NCI-H526 treated with DMSO at 0.1 percent for 48 hours (cell line): ENCODE results near the gene CLCF1.

Experiments
- DNase-seq: peaks from one replicate; lab custom pipeline; 2025; lab: John Stamatoyannopoulos, UW

The CLCF1 gene

DNA sequence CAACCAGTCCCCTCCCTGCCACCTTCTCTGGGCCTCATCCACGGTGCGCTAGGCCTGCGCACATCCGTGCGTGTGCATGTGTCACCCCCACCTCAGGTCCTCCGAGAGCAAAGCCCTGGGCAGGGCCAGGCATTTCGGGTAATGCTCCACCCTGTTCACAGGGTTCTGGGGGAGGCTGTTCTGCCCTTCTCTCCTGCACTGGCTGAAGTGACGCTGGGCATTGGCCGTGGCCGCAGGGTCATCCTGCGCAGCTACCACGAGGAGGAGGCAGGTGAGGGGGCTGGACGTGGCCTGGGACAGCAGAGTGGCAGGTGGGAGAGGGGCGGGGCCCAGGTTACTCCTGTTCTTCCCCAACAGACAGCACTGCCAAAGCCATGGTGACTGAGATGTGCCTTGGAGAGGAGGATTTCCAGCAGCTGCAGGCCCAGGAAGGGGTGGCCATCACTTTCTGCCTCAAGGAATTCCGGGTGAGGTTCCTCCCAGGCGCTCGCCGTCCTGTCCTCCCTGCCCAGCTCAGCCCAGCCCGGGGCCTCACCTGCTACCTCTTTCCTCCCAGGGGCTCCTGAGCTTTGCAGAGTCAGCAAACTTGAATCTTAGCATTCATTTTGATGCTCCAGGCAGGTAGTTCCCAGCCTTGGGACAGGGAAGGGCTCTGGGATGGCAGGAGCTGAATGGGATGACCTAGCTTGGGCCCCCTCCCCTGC is 22.3 kb upstream of the CLCF1 start:
- no peak for DNase-seq

DNA sequence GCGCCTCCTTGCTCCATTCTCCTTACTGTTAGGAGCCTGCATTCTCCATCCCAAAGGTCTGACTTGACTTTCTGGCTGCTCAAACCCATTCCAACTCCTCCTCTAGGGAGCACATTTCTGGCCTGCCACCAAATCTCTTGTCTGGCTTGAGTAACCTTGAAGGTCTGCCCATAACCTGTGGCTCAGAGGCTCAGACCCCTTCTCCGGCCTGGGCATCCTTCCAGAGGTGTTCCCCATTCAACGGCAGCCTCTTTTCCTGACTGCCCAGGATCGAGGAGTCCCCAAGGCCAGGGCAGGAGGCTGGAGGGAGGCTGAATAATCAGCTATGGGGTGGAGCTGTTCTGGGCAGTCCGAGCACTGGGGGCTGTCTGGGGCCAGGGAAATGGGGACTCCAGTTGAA is 20.6 kb upstream of the CLCF1 start:
- no peak for DNase-seq

DNA sequence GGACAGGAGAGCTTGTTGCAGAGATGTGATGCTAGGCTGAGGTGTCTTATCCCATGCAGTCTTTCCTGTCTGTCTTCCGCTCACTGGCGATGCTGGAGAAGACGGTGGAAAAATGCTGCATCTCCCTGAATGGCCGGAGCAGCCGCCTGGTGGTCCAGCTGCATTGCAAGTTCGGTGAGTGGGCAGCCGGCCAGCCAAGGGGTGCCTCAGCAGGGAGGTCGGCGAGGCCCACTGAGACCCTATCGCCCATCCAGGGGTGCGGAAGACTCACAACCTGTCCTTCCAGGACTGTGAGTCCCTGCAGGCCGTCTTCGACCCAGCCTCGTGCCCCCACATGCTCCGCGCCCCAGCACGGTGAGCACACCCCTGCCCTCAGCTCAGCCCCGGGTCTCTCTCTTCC is 20.0 kb upstream of the CLCF1 start:
- DNase-seq = no peak

DNA sequence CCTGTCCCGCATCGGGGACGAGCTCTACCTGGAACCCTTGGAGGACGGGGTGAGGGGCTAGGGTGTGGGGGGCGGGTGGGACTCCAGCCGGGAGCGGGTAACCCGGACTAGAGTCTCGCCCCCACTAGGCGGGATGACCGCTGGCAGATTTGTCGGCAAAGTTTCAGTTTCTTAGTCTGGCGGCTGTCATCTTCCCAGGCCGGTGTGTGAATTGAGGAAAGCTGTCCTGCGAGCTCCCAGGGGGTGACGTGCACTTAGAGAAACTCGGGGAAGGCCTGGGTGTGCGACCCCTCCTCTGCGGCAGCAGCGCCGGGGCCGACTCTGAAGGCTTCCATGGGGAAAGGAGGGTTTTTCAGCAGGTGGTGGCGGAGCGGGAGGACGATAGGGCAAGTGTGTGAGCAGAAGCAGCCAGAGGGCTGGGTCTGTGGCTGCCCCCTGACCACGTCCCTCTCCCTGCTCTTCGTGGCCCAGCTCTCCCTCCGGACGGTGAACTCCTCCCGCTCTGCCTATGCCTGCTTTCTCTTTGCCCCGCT is 18.9 kb upstream of the CLCF1 start:
- DNase-seq = no peak

DNA sequence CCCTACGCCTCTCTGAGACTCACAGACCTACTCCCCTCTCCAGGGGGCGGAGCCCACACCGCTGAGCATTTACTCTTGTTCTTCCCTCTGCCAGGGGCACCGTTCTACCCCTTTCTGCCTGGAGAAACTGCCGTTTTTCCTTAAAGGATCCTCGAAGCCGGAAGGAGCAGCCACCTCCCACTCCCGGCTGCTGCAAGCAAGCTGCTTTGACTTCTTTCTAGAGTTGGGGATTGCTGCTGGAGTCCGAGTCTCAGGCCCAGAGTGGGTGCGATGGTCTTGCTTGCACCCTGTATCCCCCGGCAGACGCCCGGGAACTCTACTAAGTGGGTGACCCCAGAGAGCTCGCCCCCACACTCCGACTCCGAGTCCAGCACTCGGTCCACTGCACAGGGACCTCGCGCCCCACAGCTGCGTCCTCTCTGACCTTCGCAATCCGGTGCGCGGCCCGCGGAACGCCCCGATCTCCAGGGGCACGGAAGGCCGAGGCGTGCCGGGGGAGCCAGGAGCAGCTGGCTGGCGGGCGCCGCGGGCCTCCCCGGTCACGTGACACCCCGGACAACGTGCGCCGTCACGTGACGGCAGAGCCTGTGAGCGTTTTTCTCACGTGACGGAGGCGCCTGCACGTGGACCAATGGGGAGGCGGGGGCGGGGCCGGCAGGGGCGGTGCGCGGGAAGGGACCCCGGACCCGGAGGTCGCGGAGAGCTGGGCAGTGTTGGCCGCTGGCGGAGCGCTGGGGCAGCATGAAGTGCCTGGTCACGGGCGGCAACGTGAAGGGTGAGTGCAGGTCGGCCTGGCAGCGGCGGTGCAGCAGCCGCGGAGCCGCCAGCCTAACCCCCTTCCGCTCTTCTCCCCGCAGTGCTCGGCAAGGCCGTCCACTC is 18.1 kb upstream of the CLCF1 start, which contains the start of gene RAD9A:
Gene RAD9A (plus strand): TSS at position 683 of the 879 bp plus-strand sequence. CDS start 59 bp downstream, at position 742.
- peak; percentile 86 for DNase-seq

DNA sequence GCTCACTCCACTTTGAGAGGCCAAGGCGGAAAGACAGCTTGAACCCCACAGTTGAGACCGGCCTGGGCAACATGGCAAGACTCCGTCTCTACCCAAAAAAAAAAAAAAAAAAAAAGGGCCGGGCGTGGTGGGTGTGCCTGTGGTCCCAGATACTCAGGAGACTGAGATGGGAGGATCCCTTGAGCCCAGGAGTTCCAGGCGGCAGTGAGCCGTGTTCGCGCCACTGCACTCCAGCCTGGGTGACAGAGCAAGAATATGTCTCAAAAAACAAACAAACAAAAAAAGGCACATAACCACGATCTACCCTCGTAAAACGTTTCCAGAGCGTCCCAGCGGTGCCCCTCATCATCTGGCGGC is 17.5 kb upstream of the CLCF1 start:
- no peak for DNase-seq

DNA sequence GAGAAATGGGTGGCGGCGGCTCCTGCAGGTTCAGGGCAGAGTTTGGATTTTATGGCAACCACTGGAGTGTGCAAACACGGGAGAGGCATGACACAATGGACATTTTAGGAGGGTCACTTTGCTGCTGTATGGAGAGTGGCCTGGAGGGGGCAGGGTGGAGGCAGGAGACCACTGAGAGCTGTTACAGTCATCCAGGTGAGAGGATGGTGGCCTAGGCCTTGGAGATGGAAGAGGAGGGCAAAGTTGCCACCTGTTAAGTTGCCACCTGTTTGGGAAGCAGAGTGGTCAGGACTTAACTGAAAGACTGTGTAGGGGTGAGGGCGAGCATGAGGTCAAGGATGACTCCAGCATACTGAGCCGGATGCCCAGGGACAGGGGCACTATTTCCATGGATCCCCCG is 16.1 kb upstream of the CLCF1 start:
- peak; percentile 16 for DNase-seq

DNA sequence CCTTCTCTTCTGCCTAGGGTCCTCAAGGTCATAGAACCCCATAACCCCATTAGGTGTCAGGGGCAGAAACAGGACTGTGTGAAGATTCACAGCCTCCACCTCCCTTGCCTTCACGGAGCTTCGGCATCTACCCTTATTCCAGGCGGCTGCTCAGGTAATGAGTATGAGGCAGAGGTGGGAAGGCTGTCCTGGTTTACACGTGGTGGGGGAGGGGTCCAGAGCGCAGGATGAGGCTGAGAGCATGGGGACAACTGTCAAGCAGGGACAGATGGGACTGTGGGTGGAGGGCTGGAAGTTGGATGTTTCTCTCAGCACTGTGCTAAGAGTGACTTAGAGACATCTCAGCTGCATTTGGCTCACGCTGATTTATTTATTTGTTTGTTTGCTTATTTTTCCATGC is 14.1 kb upstream of the CLCF1 start:
- DNase-seq = no peak

DNA sequence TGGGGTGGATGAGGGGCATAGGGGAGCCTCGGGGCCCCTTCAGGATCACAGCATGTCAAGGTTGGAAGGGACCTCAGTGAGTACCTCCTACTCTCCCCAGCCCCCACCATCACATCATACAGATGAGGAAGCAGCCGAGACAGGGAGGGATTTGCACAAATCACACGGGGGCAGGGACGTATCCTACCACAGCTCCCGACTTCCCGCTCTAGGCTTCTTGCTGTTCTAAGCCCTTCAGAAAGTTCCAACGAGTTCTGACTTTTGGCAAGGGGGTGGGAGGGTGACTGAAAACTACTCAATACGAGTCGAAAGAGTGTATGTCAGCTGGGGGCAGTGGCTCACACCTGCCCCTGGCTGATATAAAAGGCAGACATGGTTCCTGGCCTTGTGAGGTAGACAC is 13.7 kb upstream of the CLCF1 start:
- DNase-seq = no peak

DNA sequence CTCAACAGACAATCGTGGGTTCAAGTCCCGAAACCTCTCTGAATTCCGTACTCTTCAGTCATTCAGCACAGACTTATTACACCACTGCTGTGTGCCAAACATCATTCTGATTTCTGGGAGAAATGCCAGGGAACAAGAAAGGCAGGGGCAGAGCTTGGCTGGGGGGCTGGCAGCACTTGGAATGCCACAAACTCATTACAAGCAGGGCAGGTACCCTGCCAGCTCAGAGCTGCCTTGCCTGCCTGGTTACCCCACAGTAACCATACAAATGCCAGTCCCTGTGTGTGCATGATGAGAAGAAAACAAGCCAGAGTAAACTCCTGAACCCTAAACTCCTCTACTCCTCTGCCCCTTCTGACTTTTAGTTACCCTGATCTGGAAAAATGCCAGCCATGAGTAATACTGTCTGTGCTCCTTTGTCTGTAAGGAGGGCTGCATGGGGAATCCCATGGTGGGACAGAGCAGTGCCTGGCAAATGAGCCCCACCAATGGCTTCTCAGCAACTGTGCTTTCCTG is 11.5 kb upstream of the CLCF1 start:
- no peak for DNase-seq

DNA sequence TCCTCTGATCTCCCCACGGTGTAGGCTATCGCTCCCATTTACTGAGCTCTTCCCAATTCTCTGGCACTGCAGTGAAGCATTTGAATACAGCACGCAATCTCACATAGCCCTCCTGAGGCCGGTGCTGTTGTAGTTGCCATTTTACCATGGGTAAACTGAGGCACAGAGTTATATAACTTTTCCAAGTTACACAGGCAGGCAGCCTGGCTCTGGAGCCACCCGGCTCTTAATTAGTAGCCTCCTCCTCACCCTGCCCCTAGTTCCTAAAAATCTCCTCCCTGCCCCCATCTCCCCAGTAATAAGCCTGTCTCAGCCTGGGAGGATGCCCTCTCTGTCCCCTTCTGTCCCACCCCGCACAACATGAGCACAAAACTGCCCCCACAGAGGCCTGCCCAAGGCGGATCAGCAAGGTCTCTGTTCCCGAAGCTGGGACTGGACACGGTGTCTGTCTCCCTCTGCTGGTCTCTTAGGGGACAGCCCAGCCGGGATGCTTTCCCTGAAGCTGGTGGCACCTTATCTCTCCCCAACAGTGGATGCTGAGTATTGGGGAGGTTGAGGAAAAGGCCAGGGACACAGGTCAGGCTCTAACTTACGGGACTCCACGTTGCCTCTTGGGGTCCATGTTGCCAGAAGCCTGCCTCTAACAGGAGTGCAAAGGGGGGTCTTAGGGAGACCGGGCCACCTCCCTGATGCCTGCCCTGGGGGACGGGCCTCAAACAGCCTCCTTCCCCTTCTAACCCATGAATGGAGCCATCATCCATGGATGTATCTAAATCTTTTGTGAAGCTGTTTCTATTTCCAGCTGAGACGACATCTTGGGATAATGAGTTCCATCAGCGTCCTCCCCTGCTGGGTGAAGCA is 9.1 kb upstream of the CLCF1 start:
- DNase-seq = peak; percentile 49

DNA sequence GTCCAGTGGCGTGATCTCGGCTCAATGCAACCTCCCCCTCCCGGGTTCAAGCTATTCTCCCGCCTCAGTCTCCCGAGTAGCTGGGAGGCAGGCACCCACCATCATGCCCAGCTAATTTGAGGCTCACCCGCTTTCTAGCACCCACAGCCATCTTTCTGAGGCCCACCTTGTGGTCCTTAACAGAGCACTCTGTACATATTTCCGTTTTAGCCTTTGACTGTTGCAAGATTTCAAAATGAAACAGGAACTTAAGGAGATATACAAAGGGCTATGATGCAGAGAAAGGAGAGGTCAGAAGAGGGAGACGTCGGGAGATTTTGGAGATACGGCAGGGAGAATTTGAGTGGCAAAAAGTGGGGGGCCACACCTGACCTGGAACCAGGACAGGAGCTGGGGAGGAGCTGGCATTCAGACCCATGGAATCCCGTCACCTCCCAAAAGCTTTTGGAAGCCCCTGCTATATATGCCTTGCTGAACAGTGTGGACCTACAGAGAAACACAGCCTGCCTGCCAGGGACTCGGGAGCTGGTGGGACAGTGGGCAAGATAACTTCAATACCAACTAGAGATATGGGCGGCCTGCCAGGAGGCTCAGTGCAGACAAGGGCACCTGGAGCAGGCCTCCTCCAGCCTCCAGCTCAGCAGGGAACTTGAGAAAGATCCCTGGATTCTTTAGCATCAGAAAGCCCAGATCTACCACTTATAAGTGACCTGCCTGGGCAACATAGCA is 8.0 kb upstream of the CLCF1 start:
- DNase-seq = no peak

DNA sequence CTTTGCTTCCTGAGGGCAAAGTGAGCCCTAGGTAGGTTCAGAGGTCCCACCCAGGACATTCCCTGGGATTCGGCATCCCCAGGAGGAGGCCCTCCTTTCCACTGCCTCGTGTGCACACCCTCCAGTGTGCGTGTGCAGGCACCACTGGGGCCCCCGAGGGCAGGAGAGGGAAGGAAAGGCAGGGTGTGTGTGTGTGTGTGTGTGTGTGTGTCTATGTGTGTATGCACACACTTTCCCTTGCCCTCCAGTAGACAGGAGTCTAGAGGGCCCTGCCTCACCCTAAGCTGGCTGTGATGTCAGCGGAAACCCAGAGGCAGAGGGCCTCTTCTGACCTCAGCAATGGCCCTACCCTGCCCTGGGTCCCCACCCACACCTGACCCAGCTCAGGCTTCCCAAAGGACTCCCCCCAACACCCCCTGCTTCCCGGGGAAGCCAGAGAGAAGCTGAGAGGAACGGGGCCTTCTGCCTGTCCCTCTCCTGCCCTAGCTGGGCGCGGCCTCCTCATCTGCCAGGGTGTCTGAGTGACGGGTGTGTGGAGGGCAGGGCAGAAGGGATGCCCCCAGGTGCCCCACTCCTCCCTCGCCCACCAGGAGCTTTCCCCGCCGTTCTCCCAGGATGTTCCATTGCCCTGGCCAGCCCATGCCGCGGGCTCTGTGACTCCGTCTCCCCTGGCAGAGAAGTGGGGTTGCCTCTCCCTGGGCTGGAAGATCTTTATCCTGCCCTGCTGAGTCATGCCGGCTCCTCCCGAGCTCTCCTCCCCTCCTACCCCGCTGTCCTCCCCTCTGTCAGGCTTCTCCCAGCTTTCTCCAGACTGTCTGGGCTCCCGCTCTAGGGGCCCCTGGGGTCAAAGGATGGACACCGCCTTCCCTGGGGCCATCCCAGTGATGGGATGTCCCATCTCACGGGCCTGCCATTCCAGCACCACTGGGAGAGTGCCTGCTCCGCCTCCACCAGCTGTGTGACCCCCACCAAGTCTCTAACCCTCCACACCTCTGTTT is 6.0 kb upstream of the CLCF1 start:
- no peak for DNase-seq

DNA sequence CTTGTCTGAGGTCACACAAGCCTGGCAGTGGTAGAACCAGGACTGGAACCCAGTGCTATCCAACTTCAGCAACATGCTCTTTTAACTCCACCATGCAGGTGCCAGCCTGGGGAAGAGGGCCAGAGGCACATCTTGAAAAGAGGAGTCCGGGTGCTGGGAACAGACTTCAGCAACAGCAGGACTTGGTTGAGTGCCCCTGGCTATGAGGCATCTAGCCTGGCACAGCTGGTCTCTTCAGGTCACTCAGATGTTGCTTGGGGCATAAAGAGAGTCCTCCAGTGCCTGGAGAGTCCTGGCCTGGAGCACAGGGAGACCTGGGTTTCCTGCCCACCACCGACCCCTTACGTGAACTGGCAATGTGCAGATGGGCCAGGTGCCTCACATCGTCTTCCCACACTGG is 5.1 kb upstream of the CLCF1 start:
- DNase-seq = no peak

DNA sequence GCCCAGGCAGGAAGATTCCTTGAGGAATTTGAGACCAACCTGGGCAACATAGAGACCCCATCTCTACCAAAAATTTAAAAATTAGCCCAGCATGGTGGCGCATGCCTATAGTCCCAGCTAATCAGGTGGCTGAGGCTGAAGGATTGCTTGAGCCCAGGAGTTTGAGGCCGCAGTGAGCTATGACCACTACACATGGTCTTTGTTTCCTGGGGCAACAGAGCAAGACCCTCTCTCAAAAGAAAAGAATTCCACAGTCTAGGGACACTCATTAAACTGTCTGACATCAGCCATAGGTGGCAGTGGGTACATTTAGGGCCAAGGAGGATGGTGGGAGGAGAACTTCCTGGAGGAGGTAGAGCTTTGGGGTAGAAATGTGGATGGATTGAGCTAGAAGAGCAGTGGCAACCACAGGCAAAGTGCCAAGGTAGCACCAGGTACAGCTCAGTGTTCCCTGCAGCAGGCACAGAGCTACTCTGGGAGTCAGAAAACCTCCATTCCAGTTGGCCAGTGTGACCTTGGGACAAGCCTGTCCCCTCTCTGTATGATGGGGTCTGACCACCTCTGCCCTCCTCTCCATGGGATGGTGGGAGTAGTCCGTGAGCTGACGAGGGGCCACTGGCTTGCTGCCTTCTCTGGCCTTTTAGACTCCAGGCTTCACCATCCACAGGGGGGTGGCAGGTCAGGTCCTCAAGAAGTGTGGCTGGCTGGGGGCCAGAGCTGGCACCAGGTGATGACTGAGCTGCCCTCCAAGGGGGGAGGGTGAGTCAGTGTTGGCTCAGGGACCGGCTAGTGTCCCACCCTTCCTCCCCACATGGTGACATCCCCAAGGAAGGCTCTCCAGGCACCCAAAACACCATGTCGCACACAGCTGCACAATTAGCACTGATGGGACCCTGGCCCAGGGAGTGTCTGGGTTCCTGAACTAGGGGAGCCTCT is 3.7 kb upstream of the CLCF1 start:
- DNase-seq = no peak

DNA sequence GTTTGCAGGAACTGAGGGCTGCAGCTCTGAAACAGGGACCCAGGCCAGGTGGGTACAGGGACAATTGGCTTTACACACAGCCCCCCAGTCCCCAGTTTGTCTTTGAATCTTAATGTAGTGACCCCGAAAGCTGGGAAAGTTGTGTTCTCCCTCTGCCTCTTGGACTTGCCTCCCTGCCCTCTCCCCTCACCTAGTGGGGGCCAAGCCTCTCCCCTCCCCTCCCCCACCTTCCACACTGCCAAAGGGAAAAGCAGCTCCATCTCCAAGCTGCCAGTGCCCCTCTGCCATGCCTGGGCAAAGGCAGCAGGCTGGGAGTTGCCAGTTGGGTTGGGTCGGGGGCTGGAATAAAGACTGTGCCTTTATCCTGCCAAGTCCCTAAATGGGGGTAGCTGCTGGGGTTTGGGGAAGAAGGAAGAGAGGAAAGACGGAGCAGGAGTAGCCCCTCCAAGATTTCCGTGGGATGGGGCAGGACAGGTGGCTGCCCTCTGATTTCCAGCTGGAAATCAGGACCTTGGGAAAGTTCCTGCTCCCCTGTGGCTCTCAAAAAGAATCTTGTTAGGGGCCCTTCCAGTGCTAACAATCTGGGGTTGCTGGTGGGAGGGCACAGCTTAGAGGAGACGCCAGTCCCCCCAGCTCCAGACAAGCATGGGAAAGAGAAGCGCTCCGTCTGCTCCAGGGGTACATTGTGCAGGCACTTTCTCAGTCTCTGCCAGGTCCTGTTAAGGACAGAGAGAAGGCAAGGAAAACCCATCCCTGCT is 2.8 kb upstream of the CLCF1 start:
- DNase-seq = no peak

DNA sequence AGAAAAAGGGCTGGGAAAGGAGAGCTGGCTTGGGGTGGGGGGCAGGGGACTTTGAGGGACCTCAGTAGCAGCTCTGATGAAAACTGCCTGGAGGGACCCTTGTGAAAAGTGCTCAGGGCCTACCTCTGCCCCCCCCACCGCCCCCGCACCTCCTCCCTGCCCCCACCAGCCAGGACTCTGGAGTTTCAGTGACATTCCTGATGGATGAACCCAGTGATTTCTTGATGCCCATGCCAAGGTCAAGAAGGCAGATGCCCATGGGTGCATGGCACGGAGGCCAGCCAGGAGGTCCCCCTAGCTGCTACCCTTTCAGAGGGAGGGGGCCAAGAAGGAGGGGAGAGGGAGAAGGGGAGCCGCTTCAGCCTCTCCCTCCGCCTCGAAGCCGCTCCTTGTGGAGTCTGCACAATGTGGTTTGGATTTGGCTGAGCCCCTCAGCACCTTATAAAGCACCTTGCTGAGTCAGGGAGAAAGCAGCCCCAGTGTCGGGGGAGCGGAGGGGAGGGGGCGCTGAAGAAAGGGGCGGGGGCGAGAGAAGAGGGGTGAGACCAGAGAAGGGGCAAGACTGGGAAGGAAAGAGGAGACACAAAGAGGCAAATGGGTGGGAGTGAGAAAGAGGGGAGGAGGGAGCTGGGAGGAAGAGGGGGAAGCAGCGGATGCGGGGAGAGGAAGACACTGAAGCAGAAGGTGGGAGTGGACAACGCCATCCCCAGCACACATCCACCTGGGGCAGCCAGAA is 2.1 kb upstream of the CLCF1 start:
- no peak for DNase-seq
